ENCODE results near the gene EMC8. TPM values are rescaled to one million over a fixed set of nuclear protein-coding genes. Genes with fewer than 3 reads are reported as not detected.
A peak's percentile ranks its signal among the peaks of the same experiment; 100 is the strongest.

The EMC8 gene
- total RNA-seq, 1 donor from 2014 or later: 41.4 TPM

DNA sequence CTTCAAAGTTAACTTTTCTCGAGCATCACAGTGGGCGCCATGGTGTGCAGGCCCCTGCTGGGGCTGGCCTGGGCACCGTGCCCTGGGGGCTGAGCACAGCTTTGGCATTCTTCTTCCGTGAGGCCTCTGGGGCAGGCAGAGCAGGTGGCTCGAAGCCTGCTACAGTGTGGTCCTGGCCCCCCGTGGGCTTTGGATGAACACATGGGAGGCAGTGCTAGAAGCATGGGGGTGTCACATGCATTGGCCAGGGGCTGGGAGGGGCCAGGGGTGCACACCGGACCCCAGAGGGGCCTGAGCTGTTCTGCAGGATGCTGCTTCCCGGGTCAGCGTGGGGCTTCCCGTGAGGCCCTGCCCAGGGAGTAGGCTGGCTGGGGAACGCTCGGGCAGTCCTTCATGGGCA, 36.4 kb downstream of the EMC8 start:
- H3K4me3 Mint-ChIP-seq: no peak overlapping the region
- H3K4me1 Mint-ChIP-seq (ENCODE audit: unreplicated experiment): peaks cover 7% of the 10 kb centered on the region
- TF ChIP-seq, protein P1, sequence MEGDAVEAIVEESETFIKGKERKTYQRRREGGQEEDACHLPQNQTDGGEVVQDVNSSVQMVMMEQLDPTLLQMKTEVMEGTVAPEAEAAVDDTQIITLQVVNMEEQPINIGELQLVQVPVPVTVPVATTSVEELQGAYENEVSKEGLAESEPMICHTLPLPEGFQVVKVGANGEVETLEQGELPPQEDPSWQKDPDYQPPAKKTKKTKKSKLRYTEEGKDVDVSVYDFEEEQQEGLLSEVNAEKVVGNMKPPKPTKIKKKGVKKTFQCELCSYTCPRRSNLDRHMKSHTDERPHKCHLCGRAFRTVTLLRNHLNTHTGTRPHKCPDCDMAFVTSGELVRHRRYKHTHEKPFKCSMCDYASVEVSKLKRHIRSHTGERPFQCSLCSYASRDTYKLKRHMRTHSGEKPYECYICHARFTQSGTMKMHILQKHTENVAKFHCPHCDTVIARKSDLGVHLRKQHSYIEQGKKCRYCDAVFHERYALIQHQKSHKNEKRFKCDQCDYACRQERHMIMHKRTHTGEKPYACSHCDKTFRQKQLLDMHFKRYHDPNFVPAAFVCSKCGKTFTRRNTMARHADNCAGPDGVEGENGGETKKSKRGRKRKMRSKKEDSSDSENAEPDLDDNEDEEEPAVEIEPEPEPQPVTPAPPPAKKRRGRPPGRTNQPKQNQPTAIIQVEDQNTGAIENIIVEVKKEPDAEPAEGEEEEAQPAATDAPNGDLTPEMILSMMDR (conservative IDR thresholded peaks at IDR 0.05): no peak
- H3K36me3 Mint-ChIP-seq: no peaks in the 10 kb centered on the region
- H3K27ac Mint-ChIP-seq: no peak overlapping the region
- no peak for DNase-seq (ENCODE audit: extremely low spot score, unreplicated experiment)
- H3K9me3 Mint-ChIP-seq: no peaks in the 10 kb centered on the region
- peaks cover 40% of the 10 kb centered on the region for H3K27me3 Mint-ChIP-seq

DNA sequence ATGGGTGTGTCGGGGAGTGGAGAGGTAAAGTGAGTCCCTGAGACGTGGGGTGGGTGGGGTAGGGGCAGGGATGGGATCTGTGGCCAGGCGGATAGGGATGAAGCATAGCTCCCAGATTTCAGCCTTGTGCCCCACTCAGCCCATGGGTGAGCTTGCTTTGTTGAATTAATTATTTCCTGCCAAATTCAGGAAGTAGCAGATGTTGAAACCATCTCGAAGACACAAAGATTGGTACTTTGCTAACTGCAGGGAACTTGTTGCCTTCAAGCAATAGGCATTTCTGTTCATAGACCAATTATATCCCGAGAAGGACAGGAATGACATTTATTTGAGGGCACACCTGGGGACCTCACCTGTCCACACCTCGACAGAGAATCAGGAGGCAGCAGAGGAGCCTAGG, 37.5 kb downstream of the EMC8 start:
- TF ChIP-seq, protein P1 (conservative IDR thresholded peaks at IDR 0.05): no peak
- Mint-ChIP-seq H3K27me3 (peaks cover 40% of the 10 kb centered on the region), H3K36me3 (no peaks in the 10 kb centered on the region), H3K27ac (no peak overlapping the region), H3K9me3 (no peaks in the 10 kb centered on the region), H3K4me1 (ENCODE audit: unreplicated experiment) (no peaks in the 10 kb centered on the region), H3K4me3 (no peak overlapping the region)
- no peak for DNase-seq (ENCODE audit: extremely low spot score, unreplicated experiment)

DNA sequence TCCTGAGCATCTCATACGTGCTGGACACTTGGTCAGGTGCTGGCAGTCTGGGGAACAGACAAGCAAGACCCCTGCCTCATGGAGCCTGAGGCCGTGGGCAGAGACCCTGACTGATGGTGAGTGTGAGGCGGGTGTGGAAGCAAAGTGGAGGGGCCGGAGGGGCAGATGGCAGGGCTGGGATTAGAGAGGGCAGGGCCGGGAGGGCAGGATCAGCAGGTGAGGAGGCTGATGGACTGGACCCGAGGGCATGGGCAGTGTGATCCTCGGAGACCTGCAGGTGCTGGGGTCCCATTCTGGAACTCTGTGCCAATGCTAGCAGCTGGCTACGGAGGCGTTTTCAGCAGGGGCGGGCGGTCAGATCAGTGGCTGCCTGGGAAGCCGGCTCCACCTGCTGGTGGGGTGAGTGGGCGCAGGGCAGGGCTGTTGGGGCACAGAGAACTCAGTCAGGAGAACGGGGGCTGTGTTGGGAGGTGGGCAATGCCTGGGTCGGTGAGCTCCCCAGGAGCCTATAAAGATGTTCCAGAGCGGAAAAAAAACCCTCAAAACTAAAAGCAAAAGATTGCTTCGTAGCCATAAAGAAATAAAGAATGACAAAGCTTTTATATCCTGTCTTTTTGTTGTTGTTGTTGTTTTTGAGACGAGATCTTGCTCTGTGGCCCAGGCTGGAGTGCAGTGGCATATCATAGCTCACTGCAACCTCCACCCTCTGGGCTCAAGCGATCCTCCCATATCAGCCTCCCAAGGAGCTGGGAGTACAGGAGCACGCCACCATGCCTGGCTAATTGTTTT, 39.5 kb downstream of the EMC8 start:
- Mint-ChIP-seq H3K4me3 (no peak overlapping the region), H3K27ac (no peak overlapping the region), H3K4me1 (ENCODE audit: unreplicated experiment) (no peaks in the 10 kb centered on the region), H3K9me3 (no peaks in the 10 kb centered on the region), H3K36me3 (no peaks in the 10 kb centered on the region), H3K27me3 (peaks cover 34% of the 10 kb centered on the region)
- TF ChIP-seq, protein P1 (conservative IDR thresholded peaks at IDR 0.05): peak; percentile 45
- DNase-seq (ENCODE audit: extremely low spot score, unreplicated experiment): no peak

DNA sequence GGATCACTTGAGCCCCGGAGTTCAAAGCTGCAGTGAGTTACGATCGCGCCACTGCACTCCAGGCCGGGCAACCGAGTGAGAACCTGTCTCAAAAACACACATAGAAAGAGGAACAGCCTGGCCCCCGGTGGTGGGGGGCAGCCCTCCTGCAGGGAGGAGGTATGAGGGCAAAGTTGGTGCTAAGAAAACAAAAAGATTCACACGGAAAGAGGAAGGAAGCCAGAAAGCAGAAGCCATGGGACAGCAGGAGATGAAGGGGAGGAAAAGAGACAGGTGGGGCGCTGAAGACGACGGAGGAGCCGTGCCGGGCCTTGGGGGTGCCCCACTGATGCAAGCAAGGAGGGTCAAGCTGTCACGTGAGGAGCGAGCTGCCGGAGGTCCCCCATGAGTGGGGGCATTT, 40.2 kb downstream of the EMC8 start:
- H3K27ac Mint-ChIP-seq: no peak overlapping the region
- no peaks in the 10 kb centered on the region for H3K36me3 Mint-ChIP-seq
- H3K27me3 Mint-ChIP-seq: peaks cover 34% of the 10 kb centered on the region
- H3K4me1 Mint-ChIP-seq (ENCODE audit: unreplicated experiment): no peaks in the 10 kb centered on the region
- TF ChIP-seq, protein P1 (conservative IDR thresholded peaks at IDR 0.05): no peak
- H3K4me3 Mint-ChIP-seq: no peak overlapping the region
- no peak for DNase-seq (ENCODE audit: extremely low spot score, unreplicated experiment)
- H3K9me3 Mint-ChIP-seq: no peaks in the 10 kb centered on the region

DNA sequence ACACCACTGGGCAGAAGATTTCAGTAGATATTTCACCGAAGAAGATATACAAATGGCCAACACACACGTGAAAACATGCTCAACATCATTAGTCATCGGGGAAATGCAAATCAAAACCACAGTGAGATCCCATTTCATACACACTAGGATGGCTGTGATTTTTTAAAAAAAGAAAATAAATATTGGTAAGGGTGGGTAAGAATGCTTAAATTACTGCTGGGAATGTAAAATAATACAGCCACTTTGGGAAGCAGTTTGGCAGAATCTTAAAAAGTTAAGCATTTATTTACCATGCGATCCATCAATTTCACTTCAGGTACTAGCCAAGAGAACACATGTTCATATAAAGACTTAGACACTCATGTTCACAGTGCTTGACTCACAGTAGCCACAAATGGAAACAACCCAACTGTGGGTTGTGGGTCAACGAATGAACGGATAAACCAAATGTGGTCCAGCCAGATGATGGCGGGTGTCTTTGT, 42.0 kb downstream of the EMC8 start:
- DNase-seq (ENCODE audit: extremely low spot score, unreplicated experiment): no peak
- TF ChIP-seq, protein P1 (conservative IDR thresholded peaks at IDR 0.05): no peak
- no peaks in the 10 kb centered on the region for H3K36me3 Mint-ChIP-seq
- H3K27ac Mint-ChIP-seq: no peak overlapping the region
- no peaks in the 10 kb centered on the region for H3K9me3 Mint-ChIP-seq
- H3K4me3 Mint-ChIP-seq: no peak overlapping the region
- peaks cover 43% of the 10 kb centered on the region for H3K27me3 Mint-ChIP-seq
- H3K4me1 Mint-ChIP-seq (ENCODE audit: unreplicated experiment): peaks cover 9% of the 10 kb centered on the region

All from type B pancreatic cell (in vitro differentiated cells).